Inferior parietal cortex (tissue), 1 donor: ENCODE measurements around the gene LETMD1.
"Not testable (repeated sequence)": the region's sequence is repeated elsewhere in the genome, so short reads cannot be mapped to it uniquely, and the experiment has no call there.

Source experiments
- DNase-seq: peaks from one replicate; pipeline ENCODE4 v3.0.0-alpha.2; 2016; ENCODE audit errors: extremely low spot score

Gene LETMD1

DNA sequence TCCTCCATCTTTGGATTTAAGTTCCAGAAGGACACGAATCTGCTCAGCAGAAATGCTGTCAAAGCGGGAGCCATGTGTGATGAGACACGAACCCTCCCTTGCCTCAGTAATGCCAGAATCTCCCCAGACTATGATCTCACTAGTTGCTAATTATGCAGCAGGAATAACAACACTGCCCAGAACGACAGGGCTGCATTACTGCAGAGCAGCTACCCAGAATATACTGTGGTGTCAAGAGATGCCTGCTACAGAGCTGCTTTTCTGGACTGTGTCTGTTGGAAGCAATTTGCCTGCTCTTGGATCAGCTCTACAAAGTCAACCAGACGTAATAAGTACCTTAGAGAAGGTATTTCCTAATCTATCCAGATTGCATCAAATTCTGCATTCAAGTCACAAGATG, 29.8 kb downstream of the LETMD1 start:
- DNase-seq = peak; percentile 63

- DNase-seq = not testable (repeated sequence)
Measured at GRCh38 chr12:51078346-51078745, 30.2 kb downstream of the LETMD1 start.

- DNase-seq = not testable (repeated sequence)
Measured at GRCh38 chr12:51078866-51079265, 30.7 kb downstream of the LETMD1 start.

DNA sequence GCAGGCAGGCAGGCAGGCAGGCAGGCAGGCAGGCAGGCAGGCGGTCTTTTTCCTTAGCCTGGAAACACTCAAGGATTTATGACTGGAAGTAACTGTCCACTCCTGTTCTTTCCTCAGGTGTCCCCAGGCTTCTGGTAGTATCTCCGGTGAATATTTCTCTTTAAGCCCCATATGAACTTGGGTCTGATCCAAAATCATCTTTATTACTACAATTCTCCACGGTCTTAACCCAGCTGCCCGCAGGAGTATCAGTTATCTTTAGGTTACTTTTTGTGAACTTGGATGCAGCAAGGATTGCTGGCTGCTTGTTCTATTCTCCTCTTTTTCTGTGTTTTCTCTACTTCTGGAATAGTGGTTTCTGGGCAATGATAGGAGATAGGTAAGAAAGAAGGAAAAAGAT, 32.0 kb downstream of the LETMD1 start:
- DNase-seq = no peak

DNA sequence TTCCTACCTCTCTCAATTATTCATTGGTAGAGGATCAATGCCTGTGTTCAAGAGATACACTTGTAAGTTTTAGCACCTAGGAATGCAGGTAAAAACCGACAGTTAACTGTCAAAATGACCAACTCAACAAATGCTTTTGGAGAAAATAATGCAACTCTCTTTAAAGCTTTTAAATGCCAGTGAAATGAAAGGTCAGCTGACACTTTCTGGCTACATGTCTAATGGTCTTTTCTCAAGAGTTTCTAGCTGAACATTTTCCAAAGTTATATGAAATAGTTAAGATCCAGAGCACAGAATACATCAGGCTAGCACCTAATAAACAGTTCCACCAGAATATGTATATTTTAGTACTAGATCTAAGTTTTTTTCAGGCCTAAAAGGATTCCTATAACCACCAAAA, 33.3 kb downstream of the LETMD1 start:
- DNase-seq = no peak

GRCh38 chr12:51082561-51083125, 34.5 kb downstream of the LETMD1 start:
- DNase-seq = peak; percentile 38

GRCh38 chr12:51083126-51083833, 35.2 kb downstream of the LETMD1 start, which contains the start of gene CSRNP2:
Gene CSRNP2, minus strand, starts transcription at chr12:51083596. Its CDS starts 7,035 bp downstream, at chr12:51076561.
- DNase-seq = peak; percentile 91

DNA sequence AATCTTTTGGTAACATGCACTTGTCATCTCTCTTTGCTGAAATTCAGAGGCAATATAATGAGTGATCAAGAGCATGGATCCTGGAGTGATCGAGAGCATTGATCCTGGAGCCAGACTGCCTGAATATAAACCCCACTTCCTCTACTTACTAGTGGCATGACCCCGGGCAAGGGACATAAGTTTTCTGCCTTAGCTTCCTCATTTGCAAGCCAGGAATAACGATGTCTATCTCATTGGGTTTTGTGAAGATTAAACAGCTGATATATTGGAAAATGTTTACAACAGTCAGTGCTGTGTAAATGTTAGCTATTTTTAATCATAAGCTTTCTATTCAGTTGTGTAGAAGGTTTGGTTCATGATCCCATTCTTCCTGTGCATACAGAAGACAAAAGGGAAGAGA, 37.6 kb downstream of the LETMD1 start:
- no peak for DNase-seq

DNA sequence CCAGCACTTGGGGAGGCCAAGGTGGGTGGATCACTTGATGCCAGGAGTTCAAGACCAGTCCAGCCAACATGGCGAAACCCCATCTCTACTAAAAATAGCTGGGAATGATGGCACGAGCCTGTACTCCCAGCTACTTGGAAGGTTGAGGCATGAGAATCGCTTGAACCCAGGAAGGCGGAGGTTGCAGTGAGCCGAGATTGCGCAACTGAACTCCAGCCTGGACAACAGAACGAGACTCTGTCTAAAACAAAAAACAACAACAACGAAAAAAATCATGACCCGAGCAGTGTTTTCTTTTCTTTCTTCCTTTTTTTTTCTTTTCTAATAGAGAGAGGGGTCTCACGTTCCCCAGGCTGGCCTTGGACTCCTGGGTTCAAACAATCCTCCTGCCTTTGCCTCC, 38.8 kb downstream of the LETMD1 start:
- no peak for DNase-seq

DNA sequence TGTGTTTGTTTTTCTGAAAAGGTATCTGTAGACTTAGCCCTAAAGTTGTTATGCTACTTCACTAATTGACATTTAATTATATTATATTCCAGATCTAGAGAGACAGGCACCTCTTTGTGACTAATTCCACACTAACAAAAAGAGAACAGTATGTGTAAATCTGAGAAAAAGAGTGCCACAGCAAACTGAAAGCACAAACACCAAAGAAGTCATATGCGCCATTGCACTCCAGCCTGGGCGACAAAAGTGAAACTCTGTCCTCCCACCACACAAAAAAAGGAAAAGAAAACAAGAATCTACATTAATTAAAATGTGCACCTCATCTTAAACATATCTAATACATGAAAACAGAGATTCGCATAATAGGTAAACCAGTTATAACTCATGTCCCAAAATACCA, 39.7 kb downstream of the LETMD1 start:
- DNase-seq = no peak

- DNase-seq = no peak
Measured at GRCh38 chr12:51090705-51091229, 42.6 kb downstream of the LETMD1 start.

DNA sequence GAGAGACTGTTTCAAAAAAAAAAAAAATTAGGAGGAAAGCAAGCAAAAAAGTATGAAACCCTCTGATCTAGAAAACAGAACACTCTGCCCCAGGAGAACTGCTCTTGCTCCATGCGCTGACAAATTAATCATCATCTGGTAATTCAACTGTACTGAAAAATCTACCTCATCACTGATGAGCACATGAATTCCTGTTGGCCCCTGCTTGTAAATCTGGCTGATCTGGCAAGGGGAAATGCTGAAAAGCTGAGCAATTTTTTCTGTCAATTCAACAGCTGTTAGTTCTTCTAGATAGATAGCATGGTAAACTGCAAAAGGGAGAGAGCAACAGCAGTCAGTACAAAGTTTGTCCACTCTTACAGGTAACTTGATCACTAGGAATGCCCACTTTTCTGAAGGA, 50.5 kb downstream of the LETMD1 start:
- no peak for DNase-seq

GRCh38 chr12:51103977-51104376, 55.9 kb downstream of the LETMD1 start:
- no peak for DNase-seq

- DNase-seq = no peak
Measured at GRCh38 chr12:51108136-51108535, 60.0 kb downstream of the LETMD1 start.
